Measurements from ENCODE around the gene EFCAB6.
A peak's percentile ranks its signal among the peaks of the same experiment; 100 is the strongest.

EFCAB6 gene

GRCh38 chr22:43829904-43830851 lies 18.1 kb upstream of the EFCAB6 start:
- H3K4me3 ChIP-seq (replicated peaks in 1 of 2; ENCODE audit: low read depth in 2 of 2, low read length in 2 of 2), result no peak overlapping the region
- peak; percentile 43 to 73 for DNase-seq (ENCODE audit: low read depth in 2 of 2)
- TF ChIP-seq CTCF (IDR thresholded peaks at IDR 0.05; ENCODE audit: low read depth, low read length), result no peak

- TF ChIP-seq CTCF (IDR thresholded peaks at IDR 0.05; ENCODE audit: low read depth, low read length), result no peak
- DNase-seq (ENCODE audit: low read depth in 2 of 2), result peak; percentile 66 to 76
- no peak overlapping the region for H3K4me3 ChIP-seq (replicated peaks in 1 of 2; ENCODE audit: low read depth in 2 of 2, low read length in 2 of 2)
Measured at GRCh38 chr22:43828998-43829782, 17.1 kb upstream of the EFCAB6 start.

DNA sequence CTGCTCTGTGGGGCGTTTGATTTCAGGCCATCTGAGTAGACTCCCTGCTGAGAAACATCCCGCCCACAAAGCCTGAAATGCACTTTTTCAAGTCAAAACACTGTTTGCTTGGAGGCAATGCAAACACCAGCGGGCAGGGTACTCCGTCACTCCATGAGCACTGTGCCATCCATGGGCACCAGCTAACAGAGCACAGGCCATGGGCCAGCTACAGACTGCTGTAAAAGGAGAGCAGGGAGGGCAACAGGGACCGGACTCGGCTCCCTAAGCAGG lies 16.6 kb upstream of the EFCAB6 start:
- H3K4me3 ChIP-seq (replicated peaks in 1 of 2; ENCODE audit: low read depth in 2 of 2, low read length in 2 of 2), result no peak overlapping the region
- no peak for TF ChIP-seq CTCF (IDR thresholded peaks at IDR 0.05; ENCODE audit: low read depth, low read length)
- DNase-seq (ENCODE audit: low read depth in 2 of 2), result no peak

DNA sequence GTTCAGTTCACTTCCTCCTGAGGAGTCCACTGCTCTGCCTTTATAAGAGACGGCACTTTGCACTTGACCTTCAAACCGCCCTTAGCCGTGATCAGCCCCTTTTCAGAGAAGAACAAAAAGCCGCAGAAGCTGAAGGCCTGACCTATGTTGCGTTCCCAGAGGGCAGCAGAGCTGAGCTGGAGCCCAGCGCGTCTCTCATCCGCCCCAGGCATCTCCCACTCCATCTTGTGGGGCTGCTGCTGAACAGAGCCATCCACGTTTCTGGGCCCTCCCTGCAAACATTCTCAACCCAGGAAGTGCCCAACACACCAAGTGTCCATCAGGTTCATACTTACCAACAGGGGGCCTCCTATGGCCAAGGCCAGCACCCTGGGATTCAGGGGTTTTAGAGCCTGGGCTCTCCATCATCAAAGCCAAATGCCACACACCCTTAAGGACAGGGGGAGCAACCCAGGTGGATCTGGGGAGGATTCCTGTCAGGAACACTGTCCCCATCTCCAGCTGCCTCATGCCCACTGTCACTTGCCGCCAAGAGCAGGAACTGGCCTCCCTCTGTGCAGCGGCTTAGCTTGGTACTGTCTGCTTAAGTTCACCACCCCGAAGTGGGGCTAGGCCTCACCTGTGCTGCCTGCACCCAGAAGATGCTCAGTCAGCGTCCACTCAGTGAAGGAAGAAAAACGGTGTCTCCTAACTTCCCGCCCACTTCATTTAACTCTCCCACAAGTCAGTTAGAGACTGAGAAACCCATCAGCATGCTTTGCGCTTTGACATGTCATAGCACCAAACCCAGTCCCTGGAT lies 16.0 kb upstream of the EFCAB6 start:
- DNase-seq (ENCODE audit: low read depth in 2 of 2), result no peak
- H3K4me3 ChIP-seq (replicated peaks in 1 of 2; ENCODE audit: low read depth in 2 of 2, low read length in 2 of 2), result no peak overlapping the region
- no peak for TF ChIP-seq CTCF (IDR thresholded peaks at IDR 0.05; ENCODE audit: low read depth, low read length)

DNA sequence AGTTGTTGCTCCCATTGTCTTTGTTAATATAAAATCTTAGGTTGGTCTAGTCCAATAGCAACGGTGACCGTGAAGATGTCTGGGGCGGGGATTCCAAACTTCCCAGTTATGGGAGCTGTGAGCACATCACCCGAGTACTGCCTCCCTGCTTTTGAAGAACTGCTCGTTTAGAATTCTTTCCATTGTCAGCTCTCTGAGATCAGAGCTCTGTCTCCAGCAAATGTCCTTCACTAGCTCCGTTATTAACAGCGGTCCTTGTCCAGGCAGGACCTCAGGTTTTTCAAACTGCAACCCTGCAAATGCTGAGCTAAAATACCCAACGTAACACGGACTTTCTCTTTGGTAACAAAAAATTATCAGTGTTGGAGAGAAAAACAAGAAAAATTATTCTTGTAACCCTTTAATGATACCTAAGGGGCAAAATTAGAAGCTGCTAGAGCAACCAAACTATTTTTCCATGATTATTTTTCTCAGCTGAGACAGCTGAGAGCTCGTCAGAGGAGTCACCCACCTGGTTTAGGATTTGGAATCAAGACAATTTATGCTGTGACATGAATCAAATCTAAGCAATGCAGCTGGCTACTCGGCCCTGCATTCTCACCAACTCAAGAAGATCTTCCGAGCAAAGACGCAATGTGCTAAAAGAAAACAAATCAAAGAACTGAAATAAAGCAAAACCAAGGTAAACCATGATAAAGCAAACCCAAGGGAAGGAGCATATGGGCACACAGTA lies 15.1 kb upstream of the EFCAB6 start:
- no peak overlapping the region for H3K4me3 ChIP-seq (replicated peaks in 1 of 2; ENCODE audit: low read depth in 2 of 2, low read length in 2 of 2)
- no peak for TF ChIP-seq CTCF (IDR thresholded peaks at IDR 0.05; ENCODE audit: low read depth, low read length)
- DNase-seq (ENCODE audit: low read depth in 2 of 2), result no peak

Measured in cardiac fibroblast (primary cell).